H1 (cell line): ENCODE results near the gene PKD1L1. TPM values are rescaled to one million over a fixed set of nuclear protein-coding genes. Genes with fewer than 3 reads are reported as not detected.

Experiments used
- CTCF ChIA-PET: fragments of 300-600 bp; sonication (Branson Sonifier 250); formaldehyde crosslinking; loops from one replicate; lab custom pipeline; 2021; ENCODE audit not compliant: partially characterized antibody; lab: Charles Lee
- POLR2A ChIA-PET: fragments of 300-600 bp; sonication (Branson Sonifier 250); formaldehyde crosslinking; loops from one replicate; lab custom pipeline; 2021; ENCODE audit warnings: inconsistent platforms; ENCODE audit not compliant: partially characterized antibody; lab: Charles Lee
- DNase-seq, 2 experiments: peaks; one replicate each; pipeline versions ENCODE4 v3.0.0 to v3.0.0-alpha.2; 2010 to 2022; ENCODE audit warnings: low spot score in 2 of 2, low read depth in 1 of 2, mixed read lengths in 1 of 2
- FAIRE-seq: peaks from 2 replicates; lab custom pipeline; 2011; peaks lifted over from hg19 to GRCh38; lab: Jason Lieb, UNC
- H2AFZ ChIP-seq: 2 replicates; pipeline ENCODE4 v1.8.1; 2012; ENCODE audit warnings: low read length, inconsistent platforms
- H2AK5ac ChIP-seq: 2 replicates; pipeline ENCODE4 v1.6.1; 2013; ENCODE audit warnings: low read depth, low read length
- H2BK120ac ChIP-seq: replicated peaks from 2 replicates; pipeline ENCODE3; 2013; ENCODE audit warnings: low read depth, low read length, inconsistent platforms
- H2BK12ac ChIP-seq: 2 replicates; pipeline ENCODE4 v1.6.1; 2013; ENCODE audit warnings: low read depth, low read length
- H2BK15ac ChIP-seq: 2 replicates; pipeline ENCODE4 v1.6.1; 2013; ENCODE audit warnings: low read length
- H2BK20ac ChIP-seq: 2 replicates; pipeline ENCODE4 v1.6.1; 2013; ENCODE audit warnings: low read length
- H2BK5ac ChIP-seq: 2 replicates; pipeline ENCODE4 v1.6.1; 2013; ENCODE audit warnings: low read depth, low read length
- H3K14ac ChIP-seq: 2 replicates; pipeline ENCODE4 v1.6.1; 2013; ENCODE audit warnings: inconsistent platforms; ENCODE audit not compliant: insufficient read length
- H3K18ac ChIP-seq: 2 replicates; pipeline ENCODE4 v1.6.1; 2013; ENCODE audit warnings: low read length; ENCODE audit errors: extremely low read depth
- H3K23ac ChIP-seq: 2 replicates; pipeline ENCODE4 v1.6.1; 2013; ENCODE audit warnings: inconsistent platforms; ENCODE audit not compliant: insufficient read length
- H3K23me2 ChIP-seq: 2 replicates; pipeline ENCODE4 v1.6.1; 2013; ENCODE audit warnings: low read depth, low read length
- H3K27ac ChIP-seq: 2 replicates; pipeline ENCODE4 v1.6.1; 2011; ENCODE audit warnings: low read depth, low read length, inconsistent platforms
- H3K27me3 ChIP-seq, 4 experiments: replicated peaks in 1 of 4; 1 replicate in 1 of 4; 2 replicates in 3 of 4; pipeline versions ENCODE4 v1.6.1 to v1.8.1; 2011 to 2013; ENCODE audit warnings: low read length in 3 of 4, mild to moderate bottlenecking in 3 of 4, inconsistent platforms in 2 of 4, mixed read lengths in 2 of 4, moderate library complexity in 1 of 4; ENCODE audit not compliant: control insufficient read depth in 3 of 4, insufficient read depth in 3 of 4; ENCODE audit errors: extremely low read depth in 1 of 4
- H3K36me3 ChIP-seq, 4 experiments: 2 replicates each; pipeline versions ENCODE4 v1.6.1 to v1.8.1; 2011 to 2013; ENCODE audit warnings: mild to moderate bottlenecking in 4 of 4, low read length in 3 of 4, moderate library complexity in 2 of 4, control low read depth in 1 of 4, inconsistent platforms in 1 of 4; ENCODE audit not compliant: insufficient read depth in 4 of 4, control insufficient read depth in 2 of 4
- H3K4ac ChIP-seq: replicated peaks from 2 replicates; pipeline ENCODE3; 2013; ENCODE audit warnings: low read length, low read depth, mixed read lengths, inconsistent platforms; ENCODE audit not compliant: insufficient read length
- H3K4me1 ChIP-seq, 4 experiments: replicated peaks in 1 of 4; 1 replicate in 1 of 4; 2 replicates in 3 of 4; pipeline versions ENCODE4 v1.6.1 to v1.8.1; 2011 to 2013; ENCODE audit warnings: low read length in 3 of 4, inconsistent platforms in 2 of 4, mixed read lengths in 1 of 4; ENCODE audit not compliant: insufficient read depth in 4 of 4, control insufficient read depth in 3 of 4
- H3K4me2 ChIP-seq, 2 experiments: 2 replicates each; pipeline versions ENCODE4 v1.6.1 to v1.8.1; 2011 to 2013; ENCODE audit warnings: low read depth in 2 of 2, low read length in 2 of 2, control low read depth in 1 of 2, inconsistent platforms in 1 of 2, mild to moderate bottlenecking in 1 of 2; ENCODE audit not compliant: insufficient read depth in 1 of 2
- H3K4me3 ChIP-seq, 4 experiments: fragments of 200-600, 300-600 bp in 1 of 4; sonication (generic), shearing (Covaris generic), sonication (Bioruptor Twin) in 1 of 4; 2 replicates each; pipeline versions ENCODE4 v1.5.1 to v1.8.1; 2011 to 2016; ENCODE audit warnings: low read length in 4 of 4, low read depth in 3 of 4, control low read depth in 2 of 4, inconsistent platforms in 2 of 4, mild to moderate bottlenecking in 2 of 4, mixed read lengths in 1 of 4, moderate library complexity in 1 of 4; ENCODE audit not compliant: insufficient read depth in 2 of 4; ENCODE audit errors: extremely low read depth in 1 of 4
- H3K56ac ChIP-seq: replicated peaks from 2 replicates; pipeline ENCODE3; 2013; ENCODE audit warnings: low read depth, mild to moderate bottlenecking, mixed read lengths, low read length, inconsistent platforms; ENCODE audit not compliant: insufficient read length
- H3K79me1 ChIP-seq: 2 replicates; pipeline ENCODE4 v1.6.1; 2013; ENCODE audit warnings: low read depth, low read length, control low read depth
- H3K79me2 ChIP-seq, 2 experiments: 2 replicates each; pipeline versions ENCODE4 v1.6.1 to v1.8.1; 2012 to 2013; ENCODE audit warnings: low read length in 2 of 2, mild to moderate bottlenecking in 2 of 2, inconsistent platforms in 1 of 2; ENCODE audit not compliant: insufficient read depth in 2 of 2, control insufficient read depth in 1 of 2
- H3K9ac ChIP-seq, 4 experiments: replicated peaks in 1 of 4; 1 replicate in 1 of 4; 2 replicates in 3 of 4; pipeline versions ENCODE4 v1.6.1 to v1.8.1; 2011 to 2013; ENCODE audit warnings: low read depth in 3 of 4, low read length in 3 of 4, control low read depth in 2 of 4, mild to moderate bottlenecking in 2 of 4, moderate library complexity in 2 of 4, inconsistent platforms in 1 of 4; ENCODE audit errors: extremely low read depth in 1 of 4
- H3K9me3 ChIP-seq, 2 experiments: 2 replicates each; pipeline versions ENCODE4 v1.6.1 to v1.8.1; 2012 to 2013; ENCODE audit warnings: mild to moderate bottlenecking in 2 of 2, moderate library complexity in 2 of 2, control low read depth in 1 of 2, inconsistent platforms in 1 of 2, low read depth in 1 of 2, low read length in 1 of 2, mixed read lengths in 1 of 2; ENCODE audit not compliant: insufficient read depth in 2 of 2
- H4K20me1 ChIP-seq, 2 experiments: replicated peaks in 1 of 2; 2 replicates each; pipeline versions ENCODE3 to v1.8.1; 2011 to 2013; ENCODE audit warnings: inconsistent platforms in 2 of 2, low read length in 2 of 2, mild to moderate bottlenecking in 1 of 2; ENCODE audit not compliant: insufficient read depth in 2 of 2, control insufficient read depth in 1 of 2
- H4K5ac ChIP-seq: 2 replicates; pipeline ENCODE4 v1.6.1; 2013; ENCODE audit warnings: low read length, low read depth, mixed read lengths, inconsistent platforms; ENCODE audit not compliant: insufficient read length
- H4K8ac ChIP-seq: 2 replicates; pipeline ENCODE4 v1.8.0; 2013; ENCODE audit warnings: mild to moderate bottlenecking, moderate library complexity, low read length, inconsistent platforms; ENCODE audit not compliant: insufficient read depth; ENCODE audit errors: extremely low read depth
- H4K91ac ChIP-seq: replicated peaks from 2 replicates; pipeline ENCODE3; 2013; ENCODE audit warnings: low read length, mixed read lengths, inconsistent platforms; ENCODE audit not compliant: insufficient read length
- ASH2L ChIP-seq: fragments of 200-600, 300-600 bp; sonication (generic); IDR thresholded peaks from one replicate; pipeline ENCODE4 v1.7.1; 2017; ENCODE audit warnings: low read length
- CBX5 ChIP-seq: fragments of 300-800, 300-1000 bp; sonication (generic); IDR thresholded peaks from 2 replicates; pipeline ENCODE4 v1.7.1; 2016; ENCODE audit warnings: antibody characterized with exemption, low read length, low read depth
- CTCF ChIP-seq, 3 experiments: IDR thresholded peaks; 1 replicate in 2 of 3; 2 replicates in 1 of 3; pipeline versions ENCODE4 v1.5.1 to v1.6.1; 2011; ENCODE audit warnings: low read length in 3 of 3, mild to moderate bottlenecking in 3 of 3, inconsistent platforms in 2 of 3, low read depth in 1 of 3, moderate library complexity in 1 of 3; ENCODE audit not compliant: insufficient read depth in 1 of 3; ENCODE audit errors: control extremely low read depth in 1 of 3
- EZH2 ChIP-seq: fragments of 200-600 bp; sonication (generic); IDR thresholded peaks from 2 replicates; pipeline ENCODE4 v1.7.1; 2012; ENCODE audit warnings: low read depth, mild to moderate bottlenecking, moderate library complexity, low read length, inconsistent platforms; ENCODE audit not compliant: severe bottlenecking
- KDM5A ChIP-seq: fragments of 200-600 bp; IDR thresholded peaks from 2 replicates; pipeline ENCODE4 v1.7.1; 2012; ENCODE audit warnings: mild to moderate bottlenecking, low read length, inconsistent platforms, mixed read lengths
- NRF1 ChIP-seq: IDR thresholded peaks from 2 replicates; pipeline ENCODE4 v1.6.1; 2011; ENCODE audit warnings: mild to moderate bottlenecking, low read depth, low read length, improper control_type of control experiment
- POLR2AphosphoS5 ChIP-seq: IDR thresholded peaks from 2 replicates; pipeline ENCODE4 v1.6.1; 2011; ENCODE audit warnings: low read depth, low read length
- SP1 ChIP-seq: IDR thresholded peaks from 2 replicates; pipeline ENCODE4 v1.6.1; 2011; ENCODE audit warnings: low read depth, low read length
- TCF12 ChIP-seq: IDR thresholded peaks from 2 replicates; pipeline ENCODE4 v1.6.1; 2011; ENCODE audit warnings: low read depth, mild to moderate bottlenecking, low read length
- USF2 ChIP-seq: IDR thresholded peaks from 2 replicates; pipeline ENCODE4 v1.6.1; 2011; ENCODE audit warnings: low read length, improper control_type of control experiment
- WGBS, 2 experiments: shearing (Covaris generic) in 1 of 2; methylation state at CpG; one replicate each; pipeline versions ENCODE4 v1.1.6 to v1.1.7; 2013 to 2015; ENCODE audit warnings: low lambda C conversion rate in 2 of 2, mixed read lengths in 2 of 2, inconsistent platforms in 1 of 2, low coverage in 1 of 2, missing lambda C conversion rate in 1 of 2; ENCODE audit not compliant: insufficient replicate concordance in 2 of 2, insufficient coverage in 1 of 2, insufficient read length in 1 of 2; ENCODE audit errors: extremely low coverage in 1 of 2, missing lambda C conversion rate in 1 of 2; 5-methylcytosine and 5-hydroxymethylcytosine counted together
- polyA plus RNA-seq, 7 experiments: library from polyadenylated mRNA; depleted of rRNA in 3 of 7; stranded (reverse) in 5 of 7; unstranded in 2 of 7; fragments of >200 nt in 5 of 7; fragments of 200-250 nt in 2 of 7; gene quantifications; 1 replicate in 5 of 7; 2 replicates in 1 of 7; 4 replicates in 1 of 7; pipeline versions ENCODE4 v1.2.1 to v1.2.3, GENCODE V29; 2011 to 2013; ENCODE audit warnings: missing spikeins in 2 of 7, mixed read lengths in 2 of 7
- total RNA-seq: library from RNA; stranded (reverse); fragmentation: NEBNext Ultra II Directional; extraction: Animal tissue kit (Norgen Biotek cat#: 25700); gene quantifications from 2 replicates; pipeline ENCODE4 v1.2.1, GENCODE V29; 2021

The PKD1L1 gene
- total and polyA plus RNA-seq, 2 of the 8 experiments (the other 6 are each of a cell fraction or from before 2014, with no cell fraction given): 0.22 to 0.35 TPM

- POLR2A ChIA-PET: interaction anchor here (0.6 kb wide), 1 partner anchor 138 kb away, joined by 3 read pairs; no protein-coding TSS in a partner anchor
- H3K23ac ChIP-seq: no peak overlapping the region
- 86% methylated on average over 3 of the region's 3 CpGs; no CpG with 5 or more reads in 1 of the 2 experiments for WGBS, 2 experiments
Observed at GRCh38 chr7:47817917-47818316, 130.3 kb downstream of the PKD1L1 start.

More at GRCh38 chr7:47817917-47818316, 130.3 kb downstream of the PKD1L1 start:
- Histone ChIP-seq H2BK12ac (no peak overlapping the region), H3K23me2 (no peaks in the 10 kb centered on the region), H4K20me1 (no peaks in the 10 kb centered on the region), H2AK5ac (no peak overlapping the region), H4K5ac (no peak overlapping the region), H3K4ac (no peak overlapping the region), H3K27ac (no peak overlapping the region), H3K56ac (no peak overlapping the region), H3K27me3 (no peaks in the 10 kb centered on the region), H3K79me1 (no peaks in the 10 kb centered on the region), H3K9ac (no peak overlapping the region), H4K8ac (no peak overlapping the region)
- DNase-seq: no peak
- TF ChIP-seq CBX5 (no peak), EZH2 (no peak), SP1 (no peak), ASH2L (no peak), TCF12 (no peak), CTCF (IDR thresholded peaks at IDR 0.05; ENCODE audit: control extremely low read depth in 1 of 3, insufficient read depth in 1 of 3, low read depth in 1 of 3, low read length in 3 of 3) (no peak), NRF1 (no peak), USF2 (no peak), POLR2AphosphoS5 (no peak), KDM5A (no peak)
- TF ChIP-seq, all 59 proteins: peak for 0
- no peak overlapping the region for H2BK20ac ChIP-seq
- no peaks in the 10 kb centered on the region for H3K9me3 ChIP-seq
- H2AFZ ChIP-seq: no peak overlapping the region
- no peaks in the 10 kb centered on the region for H3K36me3 ChIP-seq
- no peak overlapping the region for H4K91ac ChIP-seq
- H3K14ac ChIP-seq: no peak overlapping the region
- H2BK15ac ChIP-seq: no peak overlapping the region
- H3K4me1 ChIP-seq: peaks cover 0 to 5% (median 2%) of the 10 kb centered on the region in 4 experiments; a peak in 2 of 7 replicates
- H3K4me3 ChIP-seq: no peak overlapping the region
- no peak overlapping the region for H3K4me2 ChIP-seq
- no peak overlapping the region for H2BK5ac ChIP-seq
- H3K18ac ChIP-seq: no peak overlapping the region
- no peak overlapping the region for H2BK120ac ChIP-seq
- CTCF ChIA-PET: interaction anchor here (0.7 to 2.2 kb wide), 7 partner anchors 9 to 551 kb away, joined by 3 to 16 read pairs (median 3); no protein-coding TSS in a partner anchor
- FAIRE-seq: no peak
- no peaks in the 10 kb centered on the region for H3K79me2 ChIP-seq
